Endothelial cell of umbilical vein (primary cell): ENCODE data around the gene FAM107A. TPM values are rescaled to one million over a fixed set of nuclear protein-coding genes. Genes with fewer than 3 reads are reported as not detected.

Experiments used
- BruUV-seq: library from RNA; stranded (reverse); fragments of 400-500 nt; replicated peaks from 2 replicates; lab custom pipeline; 2021; lab: Mats Ljungman, UMichigan
- CTCF ChIA-PET: fragments of 300-600, 350-600 bp; sonication (Branson Sonifier 250); formaldehyde crosslinking; loops from one replicate; lab custom pipeline; 2021; ENCODE audit warnings: antibody characterized with exemption, inconsistent platforms; lab: Charles Lee
- POLR2A ChIA-PET: fragments of 300-600, 350-600 bp; sonication (Branson Sonifier 250); formaldehyde crosslinking; loops from one replicate; lab custom pipeline; 2021; ENCODE audit warnings: antibody characterized with exemption, inconsistent platforms; lab: Charles Lee
- DNase-seq: peaks from one replicate; pipeline ENCODE4 v3.0.0-alpha.2; 2011; ENCODE audit warnings: low read depth, low spot score
- FAIRE-seq: peaks from 2 replicates; lab custom pipeline; 2011; peaks lifted over from hg19 to GRCh38; lab: Jason Lieb, UNC
- H2AFZ ChIP-seq: 2 replicates; pipeline ENCODE4 v1.6.0; 2012; ENCODE audit warnings: low read depth, low read length, control low read depth, inconsistent platforms
- H3K27ac ChIP-seq: 2 replicates; pipeline ENCODE4 v1.5.1; 2011; ENCODE audit warnings: low read depth, mild to moderate bottlenecking, control low read depth, low read length, moderate library complexity; ENCODE audit not compliant: insufficient read depth
- H3K27me3 ChIP-seq, 2 experiments: 2 replicates each; pipeline versions ENCODE4 v1.6.0 to v1.6.1; 2011; ENCODE audit warnings: low read length in 2 of 2, mixed read lengths in 1 of 2; ENCODE audit not compliant: control insufficient read depth in 2 of 2, insufficient read depth in 2 of 2
- H3K36me3 ChIP-seq, 2 experiments: 2 replicates in 1 of 2; 3 replicates in 1 of 2; pipeline ENCODE4 v1.5.1; 2011; ENCODE audit warnings: low read length in 2 of 2, mild to moderate bottlenecking in 1 of 2, moderate library complexity in 1 of 2; ENCODE audit not compliant: control insufficient read depth in 2 of 2, insufficient read depth in 2 of 2; ENCODE audit errors: extremely low read depth in 1 of 2
- H3K4me1 ChIP-seq: 3 replicates; pipeline ENCODE4 v1.5.1; 2011; ENCODE audit warnings: mild to moderate bottlenecking, low read length; ENCODE audit not compliant: control insufficient read depth, insufficient read depth; ENCODE audit errors: extremely low read depth
- H3K4me2 ChIP-seq: 2 replicates; pipeline ENCODE4 v1.6.1; 2011; ENCODE audit warnings: low read length, control low read depth, mixed read lengths; ENCODE audit not compliant: insufficient read depth
- H3K4me3 ChIP-seq, 3 experiments: fragments of 200-600 bp in 1 of 3; sonication (generic), shearing (Covaris generic) in 1 of 3; replicated peaks in 1 of 3; 2 replicates each; pipeline ENCODE4 v1.5.1; 2011 to 2016; ENCODE audit warnings: control low read depth in 3 of 3, low read length in 3 of 3, mild to moderate bottlenecking in 2 of 3, inconsistent platforms in 1 of 3, low read depth in 1 of 3, moderate library complexity in 1 of 3; ENCODE audit not compliant: insufficient read depth in 1 of 3
- H3K79me2 ChIP-seq: 2 replicates; pipeline ENCODE4 v1.6.0; 2012; ENCODE audit warnings: low read length, inconsistent platforms; ENCODE audit not compliant: control insufficient read depth, insufficient read depth
- H3K9ac ChIP-seq: replicated peaks from 2 replicates; pipeline ENCODE3; 2011; ENCODE audit warnings: low read length, control low read depth; ENCODE audit not compliant: insufficient read depth; ENCODE audit errors: extremely low read depth
- H3K9me1 ChIP-seq: replicated peaks from 3 replicates; pipeline ENCODE4 v1.6.0; 2011; ENCODE audit warnings: mild to moderate bottlenecking, low read length; ENCODE audit not compliant: control insufficient read depth, insufficient read depth; ENCODE audit errors: extremely low read depth
- H3K9me3 ChIP-seq: replicated peaks from 2 replicates; pipeline ENCODE4 v1.5.1; 2012; ENCODE audit warnings: low read length, inconsistent platforms; ENCODE audit not compliant: control insufficient read depth, insufficient read depth
- H4K20me1 ChIP-seq: replicated peaks from 2 replicates; pipeline ENCODE3; 2011; ENCODE audit warnings: mild to moderate bottlenecking, low read length; ENCODE audit not compliant: control insufficient read depth, insufficient read depth; ENCODE audit errors: extremely low read depth
- CTCF ChIP-seq, 2 donors: IDR thresholded peaks; 1 replicate in 1 of 2; 2 replicates in 1 of 2; pipeline ENCODE4 v1.5.1; 2011; ENCODE audit warnings: low read length in 2 of 2, mild to moderate bottlenecking in 2 of 2, moderate library complexity in 2 of 2, control low read depth in 1 of 2, inconsistent platforms in 1 of 2, low read depth in 1 of 2; ENCODE audit not compliant: insufficient read depth in 1 of 2; ENCODE audit errors: extremely low read depth in 1 of 2
- EZH2 ChIP-seq: IDR thresholded peaks from 2 replicates; pipeline ENCODE4 v1.6.1; 2012; ENCODE audit warnings: borderline replicate concordance, low read depth, mild to moderate bottlenecking, moderate library complexity, low read length, inconsistent platforms; ENCODE audit not compliant: severe bottlenecking
- FOS ChIP-seq: IDR thresholded peaks from 2 replicates; pipeline ENCODE4 v1.6.1; 2011; ENCODE audit warnings: mild to moderate bottlenecking, low read length, moderate library complexity, borderline replicate concordance; ENCODE audit not compliant: insufficient read depth
- GATA2 ChIP-seq: IDR thresholded peaks from 2 replicates; pipeline ENCODE4 v1.7.0; 2011; ENCODE audit warnings: low read depth, mild to moderate bottlenecking, moderate library complexity, mixed read lengths, low read length; ENCODE audit not compliant: insufficient read length, insufficient read depth
- JUN ChIP-seq: IDR thresholded peaks from 2 replicates; pipeline ENCODE4 v1.6.1; 2011; ENCODE audit warnings: borderline replicate concordance, low read depth; ENCODE audit not compliant: insufficient read length, insufficient read depth
- MAX ChIP-seq: IDR thresholded peaks from 2 replicates; pipeline ENCODE4 v1.6.1; 2011; ENCODE audit not compliant: insufficient read depth, insufficient read length
- MYC ChIP-seq: IDR thresholded peaks from one replicate; pipeline ENCODE4 v1.6.1; 2011; ENCODE audit warnings: mild to moderate bottlenecking, low read depth, low read length
- POLR2A ChIP-seq: IDR thresholded peaks from 2 replicates; pipeline ENCODE4 v1.6.1; 2012; ENCODE audit warnings: low read depth, mild to moderate bottlenecking, control low read depth, low read length
- POLR2AphosphoS5 ChIP-seq: IDR thresholded peaks from 2 replicates; pipeline ENCODE4 v1.6.1; 2012; ENCODE audit warnings: low read depth, mild to moderate bottlenecking, control low read depth, low read length, moderate library complexity; ENCODE audit not compliant: insufficient read depth
- dilution Hi-C: fragments of 300-500 bp; cut with MboI; formaldehyde crosslinking; loops from one replicate; pipeline ENCODE4 v1.15.0; 2019; ENCODE audit warnings: low sequenced_read_pairs; ENCODE audit not compliant: extremely low pct_ligation_motif_present
- intact Hi-C: fragments of 100-400 bp; cut with micrococcal nuclease; formaldehyde crosslinking; loops from one replicate; pipeline ENCODE4 v1.10.0; 2022
- polyA plus RNA-seq, 4 experiments: library from polyadenylated mRNA; depleted of rRNA in 3 of 4; stranded (reverse) in 3 of 4; unstranded in 1 of 4; fragments of >200 nt; gene quantifications; 2 replicates each; pipeline versions ENCODE4 v1.2.1 to v1.2.3, GENCODE V29; 2011 to 2012; ENCODE audit warnings: missing spikeins in 1 of 4
- total RNA-seq: library from RNA; stranded (reverse); gene quantifications from 2 replicates; pipeline ENCODE4 v1.2.3, GENCODE V29; 2021

FAM107A gene
- total and polyA plus RNA-seq, 2 donors (not counting 3 experiments of a cell fraction or from before 2014, with no cell fraction given): 5.7 to 10.7 TPM

GRCh38 chr3:58526515-58526957 is 50.7 kb downstream of the FAM107A start:
- Histone ChIP-seq H3K79me2 (no peaks in the 10 kb centered on the region), H3K36me3 (no peaks in the 10 kb centered on the region), H3K27me3 (no peaks in the 10 kb centered on the region), H3K4me1 (peaks cover 18% of the 10 kb centered on the region), H3K9ac (no peak overlapping the region), H3K4me3 (no peak overlapping the region), H3K9me3 (no peaks in the 10 kb centered on the region), H2AFZ (no peak overlapping the region), H3K9me1 (no peaks in the 10 kb centered on the region), H3K27ac (no peak overlapping the region), H4K20me1 (no peaks in the 10 kb centered on the region), H3K4me2 (no peak overlapping the region)
- DNase-seq (peak; percentile 58), FAIRE-seq (peak; percentile 98)
- no TSS peak for BruUV-seq
- dilution Hi-C loops (no loop called here), intact Hi-C loops (loop anchor here (1.0 to 5.0 kb wide), 2 partner anchors 35 to 194 kb away; partner anchors contain the start of gene PXK)
- CTCF ChIA-PET: interaction anchor here (0.8 to 1.4 kb wide), 5 partner anchors 34 to 220 kb away, joined by 3 to 9 read pairs (median 5); partner anchors contain the start of genes HTD2, KCTD6 and RPP14
- TF ChIP-seq GATA2: no peak
- peak; percentile 26 for TF ChIP-seq POLR2AphosphoS5
- TF ChIP-seq MAX: no peak
- TF ChIP-seq CTCF (IDR thresholded peaks at IDR 0.05; ENCODE audit: extremely low read depth in 1 of 2, insufficient read depth in 1 of 2, low read depth in 1 of 2, low read length in 2 of 2): no peak
- TF ChIP-seq FOS: peak; percentile 87
- TF ChIP-seq EZH2: no peak
- TF ChIP-seq MYC: no peak
- TF ChIP-seq JUN: peak; percentile 71
- TF ChIP-seq POLR2A: no peak
- POLR2A ChIA-PET: interaction anchor here (0.6 kb wide), 1 partner anchor 93 kb away, joined by 7 read pairs; no protein-coding TSS in a partner anchor
